Activated T-helper 1 cell treated with Interleukin-2 at 50 U/mL for 16 hours (primary cell): ENCODE data around the gene SH3YL1.

Experiments
- DNase-seq: peaks from one replicate; pipeline ENCODE4 v3.0.0-alpha.2; 2020; ENCODE audit warnings: low read depth

Gene SH3YL1

DNA sequence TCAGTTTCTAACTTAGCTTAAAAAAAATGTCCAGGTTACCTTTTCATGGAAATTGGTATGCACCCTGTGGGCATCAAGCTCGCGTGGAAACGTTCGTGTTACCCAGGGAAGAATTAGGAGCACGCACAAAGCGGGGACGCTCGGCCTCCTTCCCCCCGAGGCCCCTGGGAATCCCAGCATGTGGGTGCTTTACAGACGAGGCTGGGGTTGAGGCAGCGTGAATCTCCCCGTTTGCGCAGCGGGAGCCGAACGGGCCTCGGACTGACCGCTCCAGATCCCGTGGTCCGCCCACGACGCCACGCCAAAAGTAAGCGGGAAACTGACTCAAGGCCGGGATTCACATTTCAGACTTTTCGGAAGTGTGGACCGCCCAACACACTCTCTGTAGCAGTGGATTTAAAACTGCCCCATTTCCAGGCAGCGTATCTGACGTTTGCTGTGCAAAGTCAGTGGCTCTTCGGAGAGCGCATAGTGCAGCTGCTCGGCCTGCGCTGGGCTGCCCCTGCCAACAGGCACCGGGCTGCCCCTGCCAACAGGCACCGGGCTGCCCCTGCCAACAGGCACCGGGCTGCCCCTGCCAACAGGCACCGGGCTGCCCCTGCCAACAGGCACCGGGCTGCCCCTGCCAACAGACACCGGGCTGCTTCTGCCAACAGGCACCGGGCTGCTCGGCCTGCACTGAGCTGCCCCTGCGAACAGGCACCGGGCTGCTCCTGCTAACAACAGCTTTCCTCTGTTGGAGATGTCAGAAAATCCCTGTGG lies 49.7 kb downstream of the SH3YL1 start:
- no peak for DNase-seq

- no peak for DNase-seq
Measured at GRCh38 chr2:211486-212184, 52.2 kb downstream of the SH3YL1 start.

DNA sequence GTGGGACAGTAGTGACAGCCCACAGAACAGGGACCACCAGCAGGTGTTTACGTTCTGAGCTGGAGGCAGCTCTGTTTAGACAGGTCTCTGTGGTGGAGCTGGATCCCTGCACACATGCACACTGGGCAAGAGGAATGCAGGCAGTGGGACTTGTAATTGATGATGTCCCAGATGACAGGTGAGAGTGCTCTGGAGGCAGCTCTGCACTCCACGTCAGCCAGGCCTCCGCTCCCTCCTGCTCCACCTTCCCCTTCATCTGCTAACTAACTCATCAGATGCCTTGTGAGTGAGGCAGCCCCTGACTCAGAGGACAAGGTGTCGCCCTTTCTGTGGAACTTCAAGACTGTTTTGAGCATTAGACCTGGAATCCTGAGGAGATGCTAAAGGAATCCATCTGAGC lies 53.2 kb downstream of the SH3YL1 start:
- no peak for DNase-seq

DNA sequence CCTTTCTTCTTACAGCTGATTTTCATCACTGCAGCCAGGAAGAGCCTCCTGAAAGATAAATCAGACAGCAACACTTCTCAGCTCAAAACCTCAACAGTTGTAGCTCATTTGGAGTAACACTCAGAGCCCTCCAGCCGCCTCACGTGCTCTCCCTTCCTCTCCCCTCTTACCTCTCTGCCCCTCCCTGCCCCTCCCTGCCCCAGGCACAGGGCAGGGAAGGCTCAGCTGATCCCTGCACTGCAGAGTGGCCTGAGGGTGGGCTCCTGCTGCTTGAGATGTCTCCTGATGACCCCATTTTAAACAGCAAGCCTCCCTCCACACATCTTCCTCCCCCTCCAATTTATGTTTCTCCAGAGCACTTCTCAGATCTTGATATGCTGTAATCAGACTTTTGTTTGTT lies 54.4 kb downstream of the SH3YL1 start:
- DNase-seq = no peak

DNA sequence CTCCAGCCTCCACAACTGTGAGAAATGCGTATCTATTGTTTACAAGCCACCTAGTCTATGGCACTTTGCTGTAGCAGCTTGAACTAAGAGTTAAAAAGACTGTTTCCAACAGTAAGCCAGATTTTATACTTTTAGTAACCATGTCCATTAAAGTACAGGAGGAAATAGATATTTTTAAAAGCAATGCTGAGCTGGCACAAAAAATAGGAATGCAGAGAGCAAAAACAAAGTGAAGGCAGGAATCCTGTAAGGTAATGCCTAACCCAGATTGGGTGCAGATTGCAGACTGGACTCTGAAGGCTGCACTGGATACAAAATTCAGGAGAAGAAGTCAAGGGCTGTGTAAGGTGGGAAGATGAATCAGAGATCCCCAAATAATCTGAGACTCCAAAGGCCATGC lies 55.5 kb downstream of the SH3YL1 start:
- no peak for DNase-seq

DNA sequence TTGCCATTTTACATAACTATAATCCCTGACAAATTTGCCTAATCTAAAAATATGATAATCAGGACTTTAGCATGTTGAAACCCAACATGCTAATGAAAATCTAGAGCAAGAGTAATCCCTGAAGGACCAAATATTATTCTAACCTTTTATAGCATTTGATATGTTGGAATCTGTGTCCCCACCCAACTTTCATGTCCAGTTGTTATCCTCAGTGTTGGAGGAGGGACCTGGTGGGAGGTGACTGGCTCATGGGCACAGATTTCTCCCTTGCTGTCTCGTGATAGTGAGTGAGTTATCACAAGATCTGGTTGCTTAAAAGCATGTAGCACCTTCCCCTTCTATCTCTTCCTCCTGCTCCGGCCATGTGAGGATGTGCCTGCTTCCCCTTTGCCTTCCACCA lies 59.8 kb downstream of the SH3YL1 start:
- no peak for DNase-seq

GRCh38 chr2:203401-203800 lies 60.4 kb downstream of the SH3YL1 start:
- no peak for DNase-seq

- DNase-seq = no peak
Measured at GRCh38 chr2:202945-203344, 60.9 kb downstream of the SH3YL1 start.

DNA sequence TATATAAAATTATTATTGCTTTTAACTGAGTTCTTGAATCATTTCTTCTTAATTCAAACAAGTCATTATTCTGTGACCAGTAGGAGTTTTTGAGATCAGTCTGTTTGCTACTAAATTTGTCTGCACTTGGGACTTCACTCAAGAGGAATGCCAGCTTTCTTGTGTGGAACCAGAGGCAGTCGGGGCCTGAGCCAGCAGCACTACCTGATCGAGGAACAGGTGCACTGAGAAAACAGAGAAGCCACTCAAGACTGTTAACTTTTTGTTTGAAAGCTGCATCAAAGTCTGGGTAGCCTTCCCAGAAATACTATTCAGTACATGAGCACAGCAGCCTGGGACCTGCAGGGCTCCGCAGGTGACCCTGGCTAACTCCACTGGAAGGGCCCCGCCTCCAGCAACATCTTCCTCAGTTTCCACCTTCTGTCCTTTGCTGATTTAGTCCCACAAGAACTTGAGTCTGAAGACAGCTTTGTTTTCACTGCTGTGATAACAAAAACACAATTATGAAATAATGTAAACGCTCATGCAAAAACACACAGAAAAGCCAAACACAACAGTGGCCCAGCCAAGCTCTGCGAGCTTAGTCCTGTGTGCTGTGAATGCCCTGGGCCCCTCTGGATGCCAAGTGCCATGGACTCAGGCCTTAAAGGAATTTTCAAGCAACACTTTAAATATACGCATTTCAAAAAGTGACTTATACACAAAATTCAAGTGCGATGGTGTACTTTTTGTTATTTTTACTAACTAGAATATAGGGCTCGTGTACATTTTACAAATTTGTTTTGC lies 62.0 kb downstream of the SH3YL1 start:
- DNase-seq = no peak

DNA sequence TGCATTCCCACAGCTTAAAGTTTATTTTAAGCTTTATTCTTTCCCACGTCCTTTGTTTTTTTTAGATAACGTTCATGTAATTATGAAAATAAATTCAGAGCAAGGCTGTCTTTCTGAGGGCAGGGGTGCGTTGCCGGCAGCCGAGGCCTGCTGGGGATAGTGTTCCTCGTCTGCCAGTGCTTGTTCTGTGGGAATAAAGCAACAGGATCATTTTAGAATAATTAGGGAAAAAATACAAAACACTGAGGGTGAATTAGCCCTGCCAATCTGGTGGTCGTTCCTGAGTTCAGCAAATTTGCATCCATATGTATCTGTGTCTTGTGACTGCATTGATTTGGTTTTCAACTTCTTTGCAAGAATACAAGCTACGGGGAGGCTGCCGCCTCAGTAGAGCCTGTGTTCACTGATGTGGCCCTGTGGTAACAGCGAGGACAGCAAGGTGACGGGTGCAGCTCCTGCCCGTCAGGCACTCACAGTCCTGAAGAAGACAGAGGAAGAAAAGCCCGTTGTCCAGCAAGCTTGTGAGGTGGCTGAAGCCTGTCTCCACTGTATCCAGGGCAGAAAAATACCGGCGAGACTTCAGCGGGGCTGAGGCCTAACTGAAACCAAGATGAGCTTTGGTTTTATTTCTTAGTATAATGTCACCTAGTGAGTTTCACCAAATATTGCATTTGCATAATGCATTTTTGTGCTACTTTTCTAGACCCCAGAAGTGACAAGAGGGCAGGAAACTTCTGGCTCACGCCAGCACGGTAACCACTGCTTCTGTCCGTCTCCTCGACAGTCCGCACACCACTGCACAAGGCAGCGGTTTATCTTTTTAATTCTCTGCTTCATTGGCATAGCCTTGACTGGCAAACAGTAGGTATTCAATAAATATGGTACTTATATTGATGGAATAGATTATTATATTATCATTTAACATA lies 64.5 kb downstream of the SH3YL1 start:
- no peak for DNase-seq

DNA sequence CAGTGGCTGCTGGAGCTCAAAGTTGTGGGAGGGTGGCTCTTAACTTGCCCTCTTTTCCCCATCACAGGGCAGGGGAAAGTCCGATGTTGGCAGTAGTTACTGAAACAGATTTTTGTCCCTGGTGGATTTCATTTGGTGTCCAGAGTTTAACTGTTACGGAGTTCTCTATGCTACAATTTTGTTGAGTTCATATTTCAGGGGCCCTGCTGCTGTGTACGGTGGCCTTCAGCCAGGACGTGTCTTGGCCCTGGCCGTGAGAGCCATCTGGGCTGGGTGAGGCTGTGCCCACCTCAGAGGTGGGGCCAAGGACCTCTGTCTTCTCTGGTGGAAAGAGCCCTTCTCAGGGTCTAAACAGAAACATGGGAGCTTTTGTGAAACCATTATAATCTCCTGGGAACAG lies 67.4 kb downstream of the SH3YL1 start:
- no peak for DNase-seq

GRCh38 chr2:195932-196331 lies 67.9 kb downstream of the SH3YL1 start:
- DNase-seq = no peak

GRCh38 chr2:193141-193671 lies 70.6 kb downstream of the SH3YL1 start:
- no peak for DNase-seq

GRCh38 chr2:191311-192190 lies 72.3 kb downstream of the SH3YL1 start:
- no peak for DNase-seq

GRCh38 chr2:187825-188224 lies 76.0 kb downstream of the SH3YL1 start:
- DNase-seq = no peak

DNA sequence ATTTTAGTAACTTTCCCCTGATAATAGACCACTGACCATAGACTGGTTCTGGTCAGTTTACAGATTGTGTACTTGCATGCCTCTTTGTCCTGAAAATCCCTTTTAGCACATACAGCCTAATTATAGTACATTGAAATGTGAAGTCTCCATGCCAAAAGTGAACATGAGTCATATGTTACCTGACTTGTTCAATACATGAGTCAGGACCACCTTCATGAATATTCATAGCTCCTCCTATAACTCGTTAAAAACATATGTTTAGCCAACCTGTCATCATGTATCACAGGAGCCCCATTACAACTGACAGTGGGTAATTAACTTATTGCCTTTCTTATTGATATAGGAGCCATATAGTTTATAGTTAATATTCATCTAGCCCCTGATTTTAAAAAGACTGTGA lies 78.6 kb downstream of the SH3YL1 start:
- no peak for DNase-seq

GRCh38 chr2:184695-185094 lies 79.1 kb downstream of the SH3YL1 start:
- no peak for DNase-seq

GRCh38 chr2:182509-183122 lies 81.2 kb downstream of the SH3YL1 start:
- DNase-seq = no peak

- DNase-seq = no peak
Measured at GRCh38 chr2:180311-180710, 83.5 kb downstream of the SH3YL1 start.

- DNase-seq = no peak
Measured at GRCh38 chr2:179886-180285, 83.9 kb downstream of the SH3YL1 start.
